Stimulated activated CD4-positive, alpha-beta T cell treated with anti-CD3 and anti-CD28 coated beads, TNF-alpha, amount 100 ng/mL, for 4 hours (primary cell): ENCODE data around the gene ZNF512B.
"Not testable (repeated sequence)": the region's sequence is repeated elsewhere in the genome, so short reads cannot be mapped to it uniquely, and the experiment has no call there.

Experiments used
- DNase-seq, 3 experiments: peaks; one replicate each; pipeline ENCODE4 v3.0.0-alpha.2; 2020; ENCODE audit warnings: low read depth in 3 of 3

Gene ZNF512B

DNA sequence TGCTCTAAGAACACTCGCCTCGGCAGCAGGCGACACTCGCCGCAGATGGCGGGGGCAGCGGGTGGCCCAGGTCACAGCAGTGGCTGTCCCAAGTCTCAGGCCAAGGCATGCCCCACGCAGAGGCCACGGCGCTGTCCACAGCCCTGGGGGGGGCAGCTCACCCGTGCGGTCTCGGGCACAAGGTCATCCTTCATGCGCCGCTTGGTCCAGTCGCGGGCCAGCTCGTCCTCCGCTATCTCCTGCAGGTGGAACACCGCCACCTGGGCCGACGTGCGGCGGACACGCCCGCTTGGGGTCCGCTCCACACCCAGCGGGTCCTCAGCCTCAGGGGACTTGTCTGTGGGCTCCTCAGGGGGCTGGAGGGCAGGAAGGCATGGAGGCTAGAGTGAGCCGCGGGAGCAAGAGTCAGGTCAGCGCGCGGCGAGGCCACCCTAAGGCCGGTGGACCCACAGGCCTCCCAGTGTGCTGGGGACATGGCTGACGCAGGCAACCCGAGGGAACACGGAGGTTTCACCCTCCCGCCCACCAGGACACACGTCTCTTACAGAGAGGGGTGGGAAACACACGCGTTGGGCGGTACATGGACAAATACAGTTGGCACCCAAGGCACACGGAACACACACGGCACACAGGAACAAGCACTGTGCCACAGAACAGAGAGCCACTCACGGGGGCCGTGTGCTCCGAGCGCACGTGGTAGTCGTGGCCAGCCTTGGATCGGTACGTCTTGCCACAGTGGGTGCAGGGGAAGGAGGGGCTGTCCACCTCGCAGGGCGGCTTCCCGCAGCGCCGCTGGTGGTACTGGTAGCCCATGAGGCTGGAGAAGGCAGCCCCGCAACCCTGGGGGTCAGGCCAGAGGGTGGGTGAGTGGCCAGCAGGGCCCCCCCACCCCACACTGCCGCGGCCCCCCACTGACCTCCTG lies 7.0 kb downstream of the ZNF512B start:
- no peak for DNase-seq

DNA sequence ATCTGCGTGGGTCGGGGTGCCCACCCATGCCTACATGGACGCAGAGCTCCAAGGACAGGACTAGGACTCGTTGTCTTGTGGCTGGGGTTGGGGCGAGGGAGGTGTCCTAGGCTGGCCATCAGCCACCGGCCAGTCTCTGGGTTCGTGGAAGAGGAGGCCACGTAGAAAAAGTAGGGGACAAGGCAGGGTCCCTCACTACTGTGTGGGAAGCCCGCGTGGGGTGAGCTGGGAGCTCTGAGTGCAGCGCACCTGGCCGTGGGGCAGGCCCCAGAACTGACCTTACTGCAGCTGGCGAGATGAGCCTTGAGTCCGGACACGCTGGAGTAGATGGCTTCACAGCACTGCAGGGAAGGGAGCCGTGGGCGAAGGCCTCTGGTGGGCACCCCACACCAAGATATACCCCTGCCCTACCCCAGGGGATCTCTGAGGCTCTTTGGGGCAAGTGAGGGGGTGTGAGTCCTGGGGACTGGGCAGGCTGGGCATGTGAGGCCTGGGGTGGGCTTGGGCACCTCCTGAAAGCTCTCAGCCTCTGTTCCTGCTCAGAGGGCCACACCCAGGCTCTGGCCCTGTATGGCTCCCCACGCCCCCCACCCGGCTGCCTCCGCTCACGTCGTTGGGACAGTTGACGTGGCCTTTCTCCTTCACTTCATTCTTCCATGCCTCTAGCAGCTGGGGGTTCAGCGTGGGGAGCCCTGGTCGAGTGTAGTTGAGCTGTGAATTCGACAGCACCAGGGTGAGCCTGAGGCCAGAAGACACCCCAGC lies 7.9 kb downstream of the ZNF512B start:
- no peak for DNase-seq

DNA sequence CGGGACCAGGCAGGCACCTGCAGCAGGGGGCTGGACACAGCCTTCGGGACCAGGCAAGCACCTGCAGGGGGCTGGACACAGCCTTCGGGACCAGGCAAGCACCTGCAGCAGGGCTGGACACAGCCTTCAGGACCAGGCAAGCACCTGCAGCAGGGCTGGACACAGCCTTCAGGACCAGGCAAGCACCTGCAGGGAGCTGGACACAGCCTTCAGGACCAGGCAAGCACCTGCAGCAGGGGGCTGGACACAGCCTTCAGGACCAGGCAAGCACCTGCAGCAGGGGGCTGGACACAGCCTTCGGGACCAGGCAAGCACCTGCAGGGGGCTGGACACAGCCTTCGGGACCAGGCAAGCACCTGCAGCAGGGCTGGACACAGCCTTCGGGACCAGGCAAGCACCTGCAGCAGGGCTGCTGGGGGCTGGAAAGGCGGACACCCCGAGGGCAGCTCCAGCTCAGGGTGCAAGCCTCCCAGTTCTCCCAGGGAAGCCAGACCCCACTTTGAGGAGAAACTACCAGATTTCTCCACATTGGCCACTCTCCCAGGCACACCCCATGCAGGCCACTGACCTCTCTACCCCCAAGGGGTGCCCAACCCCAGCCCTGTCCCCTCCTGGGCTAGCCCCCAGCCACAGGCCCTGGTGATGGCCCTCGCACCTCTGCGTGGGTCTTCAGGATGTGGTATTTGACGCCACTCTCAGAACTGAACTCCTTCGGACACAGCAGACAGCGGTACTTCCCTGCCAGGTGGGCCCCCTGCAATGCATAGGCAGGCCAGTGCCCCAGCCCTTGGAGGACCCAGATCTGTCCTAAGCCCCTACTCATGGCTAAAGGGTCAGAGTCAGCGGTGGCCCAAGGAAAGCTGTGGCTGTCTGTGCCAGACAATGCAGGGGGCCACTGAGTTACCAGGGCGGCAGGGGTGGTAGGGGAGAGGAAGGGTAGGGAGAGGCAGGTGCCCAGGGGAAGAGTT lies 8.8 kb downstream of the ZNF512B start:
- DNase-seq, result not testable (repeated sequence)

DNA sequence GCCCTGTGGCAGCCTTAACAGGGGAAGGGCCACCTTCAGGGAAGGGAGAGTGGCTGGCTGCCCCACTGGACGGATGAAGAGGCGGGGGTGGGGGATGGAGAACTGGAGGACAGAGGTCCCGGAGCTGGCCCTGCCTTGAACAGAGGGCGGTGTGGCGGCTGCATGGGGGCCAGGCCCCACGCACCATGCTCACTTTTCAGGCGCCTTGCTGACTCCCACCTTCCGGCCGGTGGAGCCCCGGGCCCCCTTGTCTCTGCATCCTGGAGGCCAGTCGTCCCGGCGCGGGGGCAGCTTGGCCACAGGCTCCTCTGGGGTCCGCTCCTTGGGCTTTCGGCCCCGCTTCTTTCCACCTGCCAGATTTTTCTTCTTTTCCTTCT lies 10.0 kb downstream of the ZNF512B start:
- DNase-seq, result no peak

DNA sequence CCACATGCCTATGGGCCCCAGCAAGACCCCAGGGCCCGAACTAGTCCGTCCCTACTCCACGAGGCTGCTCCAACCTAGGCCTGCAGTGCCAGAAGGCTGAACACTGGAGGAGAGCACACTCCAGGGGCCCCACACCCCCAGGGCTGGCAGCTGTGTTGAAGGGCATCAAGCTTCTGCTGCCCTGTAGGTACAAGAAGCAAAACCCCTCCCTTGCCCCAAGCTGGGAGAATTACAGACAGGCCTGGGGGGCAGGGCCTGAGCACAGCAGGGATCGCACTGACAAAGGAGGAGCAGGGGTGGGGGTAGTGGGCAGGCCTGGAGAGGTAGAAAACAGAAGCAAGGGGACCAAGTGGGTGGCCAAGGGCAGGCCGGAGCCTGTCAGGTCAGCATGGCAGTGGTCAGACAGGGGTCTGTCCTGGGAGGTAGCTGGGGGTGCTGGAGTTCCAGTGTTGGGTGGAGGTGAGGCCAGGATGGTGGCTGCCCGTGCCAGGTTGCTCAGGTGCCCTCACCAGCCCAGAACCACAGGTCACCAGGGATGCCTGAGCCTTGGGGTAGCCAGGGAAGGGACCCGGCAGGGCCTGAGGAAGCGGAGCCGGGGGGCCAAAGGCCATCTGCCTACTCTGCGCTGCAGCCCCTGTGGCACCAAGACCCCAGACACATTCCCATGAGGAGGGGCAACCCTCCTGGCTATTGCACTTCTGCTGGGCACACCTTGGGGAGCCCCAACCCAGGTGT lies 10.6 kb downstream of the ZNF512B start:
- no peak for DNase-seq

DNA sequence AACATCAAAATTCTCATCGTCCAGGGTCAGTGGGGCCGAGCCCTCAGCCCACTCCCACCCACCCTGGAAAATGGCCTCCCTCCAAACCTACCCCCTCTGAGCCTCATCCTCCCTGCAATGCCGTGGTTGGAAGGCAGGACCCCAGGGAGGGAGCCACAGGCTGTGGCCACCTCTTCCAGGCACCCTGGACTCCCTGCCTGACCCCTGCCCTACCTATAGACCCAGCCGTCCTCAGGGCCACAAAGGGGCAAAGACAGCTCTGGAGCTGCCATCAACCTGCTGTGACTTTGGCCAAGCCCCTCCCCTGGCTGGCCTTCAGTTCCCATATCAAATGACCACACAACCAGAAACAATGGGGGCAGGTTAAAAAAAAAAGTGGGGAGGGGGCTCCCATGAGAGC lies 11.3 kb downstream of the ZNF512B start:
- no peak for DNase-seq

DNA sequence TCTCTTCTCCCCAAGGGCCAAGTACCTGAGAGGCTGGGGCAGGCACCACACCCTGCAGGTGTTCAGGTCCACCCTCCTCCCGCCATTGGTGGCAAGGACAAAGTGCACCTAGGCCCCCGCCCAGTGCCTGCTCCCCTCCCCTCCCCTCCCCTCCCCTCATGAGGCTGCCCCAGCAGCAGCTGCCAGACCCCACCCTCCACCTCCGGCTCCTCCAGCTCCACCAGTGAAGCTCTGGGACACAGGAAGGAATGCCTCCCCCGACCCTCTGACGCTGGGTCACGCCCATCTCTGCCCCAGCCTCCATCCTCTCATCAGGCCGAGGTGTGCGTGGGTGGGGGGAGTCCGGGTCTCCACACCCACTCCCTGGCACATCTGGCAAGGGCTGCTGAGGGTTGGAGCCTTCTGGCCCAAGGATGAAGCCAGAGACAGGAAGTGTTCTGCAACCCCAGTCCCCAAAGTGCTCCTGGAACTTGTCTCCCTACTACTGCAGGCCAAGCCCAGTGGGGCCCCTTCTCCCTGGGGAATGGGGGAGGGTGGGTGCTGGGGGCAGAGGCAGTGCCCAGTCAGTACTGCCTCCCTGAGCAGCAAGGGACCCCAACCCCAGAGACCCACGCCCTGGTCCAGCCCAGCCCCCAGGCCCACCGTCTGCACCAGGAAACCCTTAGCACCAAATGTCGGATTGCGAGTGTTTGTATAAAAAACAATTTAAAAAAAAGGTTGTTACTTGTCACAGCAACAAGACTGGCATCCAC lies 11.9 kb downstream of the ZNF512B start:
- peak; percentile 33 to 56 (median 46) for DNase-seq

DNA sequence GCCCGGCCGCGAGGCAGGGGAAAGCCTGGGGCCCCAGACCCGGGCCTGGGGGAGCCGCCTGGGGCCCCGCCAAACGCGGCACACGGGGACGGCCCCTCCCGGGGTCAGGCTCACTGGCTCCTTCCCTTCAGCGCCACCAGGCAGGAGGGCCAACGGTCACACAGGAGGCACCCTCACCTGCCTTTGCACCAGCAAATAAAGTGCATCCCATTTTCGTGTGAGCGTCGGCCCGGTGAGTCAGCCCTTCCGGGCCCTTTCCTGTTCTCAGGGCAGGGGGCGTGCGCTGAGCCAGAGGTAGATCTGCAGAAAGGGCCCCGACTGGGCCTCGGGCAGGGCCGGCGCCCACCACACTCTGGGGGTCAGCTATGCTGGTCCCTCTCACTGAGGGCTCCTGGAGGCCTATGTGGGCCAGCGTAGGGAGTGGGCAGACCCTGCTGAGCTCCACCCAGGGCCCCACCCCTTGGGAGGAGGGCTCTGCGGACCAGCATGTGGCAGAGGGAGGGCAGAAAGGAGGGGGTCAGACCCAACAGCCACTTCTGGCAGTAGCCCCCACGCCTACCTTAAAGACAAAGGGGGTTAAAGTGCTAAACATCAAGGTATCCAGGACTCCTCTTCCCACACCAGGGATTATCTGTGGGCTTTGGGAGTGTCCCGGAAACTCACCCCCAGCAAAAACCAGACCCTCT lies 12.6 kb downstream of the ZNF512B start:
- DNase-seq, result peak; percentile 56 to 62 (median 59)

DNA sequence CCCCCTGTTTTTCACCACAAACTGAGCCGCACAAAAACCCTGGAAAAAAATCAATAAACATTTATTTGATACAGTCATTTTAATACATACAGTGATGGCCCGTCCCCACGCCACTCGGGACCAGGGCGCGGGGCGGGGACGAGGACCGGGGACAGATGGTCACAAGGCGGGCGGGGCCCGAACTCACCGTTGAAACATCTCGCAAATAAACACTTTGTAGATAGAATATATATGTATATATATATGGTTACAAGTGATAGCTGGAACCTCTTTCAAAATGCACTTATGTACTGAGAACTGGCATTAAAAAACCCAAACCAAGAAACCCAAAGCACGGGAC lies 13.1 kb downstream of the ZNF512B start:
- no peak for DNase-seq

DNA sequence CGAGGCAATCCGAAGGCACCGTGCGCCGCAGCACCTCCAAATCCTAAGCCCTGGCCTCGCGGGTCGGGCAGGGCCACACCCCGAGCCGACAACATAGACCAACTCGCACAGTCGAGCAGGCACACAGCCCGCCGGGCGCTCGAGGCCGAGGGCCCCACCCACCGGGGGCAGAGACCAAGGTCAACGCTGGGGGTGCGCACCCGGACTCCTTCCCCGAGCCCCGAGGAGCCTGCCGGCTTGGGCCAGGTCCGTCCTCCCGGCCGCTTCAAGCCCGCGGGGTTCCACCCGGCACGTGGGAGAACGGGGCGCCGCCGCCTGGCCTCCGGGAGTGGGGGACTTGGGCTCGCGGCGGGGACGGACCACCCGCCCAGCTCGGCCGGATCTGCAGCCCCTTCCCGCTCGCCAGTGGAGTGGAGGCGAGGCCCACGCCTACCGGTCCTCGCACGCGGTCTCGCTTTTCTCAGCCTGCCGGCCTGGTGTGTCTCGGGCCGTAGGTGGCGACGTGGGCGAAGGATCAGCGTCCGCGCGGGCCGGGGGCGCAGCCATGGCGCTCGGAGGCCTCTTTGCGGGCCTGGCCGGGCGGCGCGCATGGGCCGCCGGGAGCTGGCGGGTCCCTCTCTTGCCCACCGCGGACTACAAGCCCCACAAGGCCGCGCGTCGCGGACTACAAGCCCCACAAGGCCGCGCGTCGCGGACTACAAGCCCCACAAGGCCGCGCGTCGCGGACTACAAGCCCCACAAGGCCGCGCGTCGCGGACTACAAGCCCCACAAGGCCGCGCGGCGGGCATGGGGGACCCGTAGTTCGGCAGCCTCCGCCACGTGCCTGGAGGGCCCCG lies 13.7 kb downstream of the ZNF512B start, which contains the start of gene UCKL1:
Gene UCKL1 (minus strand): TSS at position 590 of the 837 bp plus-strand sequence. CDS start 44 bp downstream, at position 546.
- peak; percentile 78 to 82 (median 80) for DNase-seq

DNA sequence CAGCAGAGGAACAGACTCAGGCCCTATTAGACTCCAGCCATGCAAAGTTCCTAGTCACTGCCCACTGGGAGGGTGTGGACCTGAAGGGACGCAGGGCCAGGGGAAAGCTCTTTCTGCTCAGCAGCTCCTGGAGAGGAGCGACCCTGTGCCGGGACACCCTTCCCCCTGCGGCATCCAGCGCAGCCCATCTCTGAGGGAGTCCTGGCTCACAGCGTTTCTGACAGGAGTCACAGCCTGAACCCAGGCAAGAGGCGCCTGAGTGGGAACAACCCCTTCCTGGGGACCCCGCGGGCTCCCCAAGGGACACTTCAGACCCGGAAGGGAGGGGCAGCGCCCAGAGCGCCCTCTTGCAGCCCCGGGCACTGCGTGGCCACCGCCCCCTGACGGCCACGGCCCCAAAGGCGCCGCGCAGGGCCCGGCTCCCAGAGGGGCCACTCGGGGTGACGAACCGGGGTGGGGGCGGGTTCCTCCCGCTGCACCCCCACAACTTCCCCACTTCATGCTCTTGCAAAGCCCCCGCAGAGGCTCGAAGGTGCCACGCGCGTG lies 14.4 kb downstream of the ZNF512B start:
- peak in 2 of 3 experiments; percentile 30 to 36 for DNase-seq

DNA sequence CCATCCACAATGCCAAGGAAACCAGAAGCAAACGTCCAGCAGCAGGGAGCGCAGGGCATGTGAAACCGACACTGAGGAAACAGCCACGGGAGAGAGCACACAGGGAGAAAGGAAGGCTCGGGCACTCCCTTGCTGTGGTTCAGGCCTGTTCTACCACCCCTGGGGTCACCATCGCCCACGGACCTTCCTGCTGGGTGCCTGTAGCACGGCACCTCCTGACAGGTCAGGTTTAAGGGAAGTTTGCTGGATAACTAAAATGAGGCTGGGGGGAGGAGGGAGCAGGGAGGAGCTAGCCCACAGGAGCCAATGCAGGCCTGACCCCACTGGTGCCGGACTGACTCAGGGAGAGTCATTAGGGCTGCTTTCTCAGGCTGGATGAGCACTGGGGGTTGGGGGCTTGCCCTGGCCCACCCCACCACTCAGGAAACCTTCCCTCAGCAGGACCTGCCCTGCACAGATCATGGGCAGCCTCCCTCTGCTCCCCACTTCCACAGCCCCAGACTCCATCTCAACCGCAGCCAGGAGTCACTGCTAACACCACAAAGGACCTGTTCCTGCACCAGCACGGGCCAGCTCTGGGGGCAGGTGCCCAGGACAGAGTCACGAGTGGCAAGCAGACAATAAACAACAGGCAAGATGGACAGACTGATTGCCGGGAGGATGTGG lies 15.8 kb downstream of the ZNF512B start:
- DNase-seq, result no peak

DNA sequence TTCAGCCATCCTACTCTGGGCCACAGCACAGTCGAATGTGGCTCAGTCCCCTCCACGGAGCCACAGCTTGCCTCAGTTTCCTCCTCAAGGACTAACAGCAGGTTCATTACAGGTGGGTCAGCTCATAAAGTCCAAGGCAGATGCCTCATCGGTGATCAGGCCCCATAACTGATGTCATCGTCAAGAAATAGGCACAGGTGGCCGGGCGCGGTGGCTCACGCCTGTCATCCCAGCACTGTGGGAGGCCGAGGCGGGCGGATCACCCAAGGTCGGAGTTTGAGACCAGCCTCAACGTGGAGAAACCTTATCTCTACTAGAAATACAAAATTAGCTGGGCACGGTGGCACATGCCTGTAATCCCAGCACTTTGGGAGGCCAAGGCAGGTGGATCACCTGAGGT lies 17.0 kb downstream of the ZNF512B start:
- DNase-seq, result no peak

DNA sequence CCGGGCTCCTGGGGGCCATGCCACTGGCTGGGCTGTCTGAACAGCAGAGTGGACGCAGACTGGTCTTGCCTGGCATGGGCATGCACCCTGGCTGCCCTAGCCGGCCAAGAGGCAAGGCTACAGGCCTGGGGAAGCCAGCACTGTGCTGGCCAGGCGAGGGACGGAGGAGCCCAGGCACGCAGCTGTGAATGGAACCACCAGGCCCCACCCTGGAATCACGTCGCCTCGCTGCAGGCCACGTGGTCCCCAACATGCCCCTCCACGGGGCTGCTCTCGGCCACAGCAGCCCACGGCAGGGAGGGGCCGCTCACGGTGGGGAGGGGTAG lies 17.6 kb downstream of the ZNF512B start:
- no peak for DNase-seq

DNA sequence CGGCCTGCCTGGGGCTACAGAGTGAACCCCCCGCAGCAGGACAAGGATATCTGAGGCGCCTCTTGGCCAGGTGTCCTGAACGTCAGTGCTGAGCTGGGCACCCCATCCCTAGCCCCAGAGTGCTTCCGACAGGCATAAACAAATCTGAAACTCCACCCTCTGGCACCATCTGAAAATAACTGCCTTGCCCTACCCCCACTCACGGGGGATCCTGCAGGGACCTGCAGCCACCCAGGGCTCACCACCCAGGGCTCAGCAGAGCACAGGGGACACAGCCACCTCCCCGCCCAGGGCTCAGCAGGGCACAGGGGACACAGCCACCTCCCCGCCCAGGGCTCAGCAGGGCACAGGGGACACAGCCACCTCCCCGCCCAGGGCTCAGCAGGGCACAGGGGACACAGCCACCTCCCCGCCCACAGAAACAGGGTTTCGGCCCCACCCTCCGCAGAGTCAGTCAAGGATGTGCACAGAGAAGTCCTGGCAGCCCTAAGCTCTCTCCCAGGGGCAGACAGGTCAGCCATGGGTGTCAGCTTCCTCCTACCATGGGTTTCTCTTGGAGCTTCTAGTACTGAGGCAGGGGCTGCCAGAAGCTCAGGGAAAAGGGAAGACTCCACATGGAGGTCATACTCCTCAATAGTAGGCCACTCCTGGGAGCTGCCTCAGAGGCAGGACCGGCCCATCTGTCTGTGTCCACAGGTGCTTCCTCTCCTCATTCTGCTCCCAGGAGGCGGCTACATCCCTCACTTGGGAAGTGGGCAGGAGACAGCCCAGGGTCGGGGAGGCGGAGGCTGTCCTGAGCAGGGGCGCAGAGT lies 18.1 kb downstream of the ZNF512B start:
- no peak for DNase-seq

DNA sequence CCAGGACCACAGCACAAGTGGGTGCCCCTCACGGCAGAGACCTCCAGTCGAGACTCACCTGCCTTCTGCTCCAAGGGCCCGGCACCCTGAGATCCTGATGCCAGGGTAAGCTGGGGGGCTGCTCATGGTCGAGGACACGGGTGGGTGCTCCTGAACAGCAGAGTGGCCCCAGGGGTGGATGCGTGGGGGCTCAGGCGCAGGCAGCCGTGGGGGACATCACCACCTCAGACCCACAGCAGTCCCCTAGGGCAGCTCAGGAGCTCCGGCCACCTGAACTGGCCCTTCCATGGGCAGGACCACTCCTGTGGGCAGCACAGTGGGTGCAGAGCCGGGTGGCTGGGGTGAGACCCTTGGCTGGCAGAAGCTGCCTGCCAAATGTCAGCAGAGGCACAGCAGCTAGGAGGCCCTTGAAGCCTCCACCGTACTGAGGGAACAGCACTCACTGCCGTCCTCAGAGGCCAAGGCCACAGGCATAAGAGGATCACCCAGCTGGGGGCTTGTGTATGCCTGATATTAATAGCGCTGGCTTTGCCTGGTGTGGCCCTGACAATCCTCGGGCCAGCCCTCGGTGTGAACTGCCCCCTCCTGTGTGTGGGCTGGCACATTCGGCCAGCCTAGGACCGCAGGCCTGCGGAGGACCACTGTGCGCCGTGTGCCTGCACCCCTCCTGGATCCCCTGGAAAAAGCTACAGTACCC lies 18.9 kb downstream of the ZNF512B start:
- DNase-seq, result no peak
